A673 (cell line): ENCODE results near the gene HDAC7. TPM values are rescaled to one million over a fixed set of nuclear protein-coding genes. Genes with fewer than 3 reads are reported as not detected.

ENCODE experiments used
- BruUV-seq: library from RNA; stranded (reverse); fragments of 400-500 nt; replicated peaks from 2 replicates; lab custom pipeline; 2021; lab: Mats Ljungman, UMichigan
- CTCF ChIA-PET: fragments of 300-600 bp; sonication (Branson Sonifier 250); formaldehyde crosslinking; loops from one replicate; lab custom pipeline; 2022; ENCODE audit warnings: antibody characterized with exemption; lab: Charles Lee
- POLR2A ChIA-PET: fragments of 300-600 bp; sonication (Branson Sonifier 250); formaldehyde crosslinking; loops from one replicate; lab custom pipeline; 2022; ENCODE audit warnings: antibody characterized with exemption; ENCODE audit not compliant: low non-redundant PET; lab: Charles Lee
- DNase-seq: peaks from one replicate; pipeline ENCODE4 v3.0.0-alpha.2; 2015; ENCODE audit warnings: low spot score
- H3K27ac ChIP-seq: fragments of 200-600 bp; sonication (generic); 2 replicates; pipeline ENCODE4 v1.5.1; 2016; ENCODE audit warnings: mixed run types, low read depth, mild to moderate bottlenecking, mixed read lengths, antibody characterized with exemption, low read length; ENCODE audit not compliant: poor library complexity, severe bottlenecking
- H3K27me3 ChIP-seq: fragments of 200-600 bp; sonication (generic); replicated peaks from 2 replicates; pipeline ENCODE4 v1.6.1; 2017; ENCODE audit warnings: mixed run types, low read depth, mild to moderate bottlenecking, mixed read lengths, antibody characterized with exemption, low read length; ENCODE audit not compliant: insufficient read depth, poor library complexity
- H3K36me3 ChIP-seq: fragments of 200-600 bp; sonication (generic); 2 replicates; pipeline ENCODE4 v1.6.1; 2016; ENCODE audit warnings: mixed run types, mild to moderate bottlenecking, mixed read lengths, antibody characterized with exemption, low read length; ENCODE audit not compliant: insufficient read depth, poor library complexity, severe bottlenecking
- H3K4me1 ChIP-seq: fragments of 200-600 bp; sonication (generic); 2 replicates; pipeline ENCODE4 v1.6.1; 2017; ENCODE audit warnings: mixed run types, mild to moderate bottlenecking, mixed read lengths, antibody characterized with exemption, low read length; ENCODE audit not compliant: insufficient read depth, poor library complexity, severe bottlenecking
- H3K4me3 ChIP-seq: fragments of 200-600 bp; sonication (generic); 2 replicates; pipeline ENCODE4 v1.5.1; 2016; ENCODE audit warnings: low read depth, mixed run types, mild to moderate bottlenecking, mixed read lengths, low read length; ENCODE audit not compliant: poor library complexity, severe bottlenecking
- H3K9me3 ChIP-seq: fragments of 200-600 bp; sonication (generic); 2 replicates; pipeline ENCODE4 v1.6.1; 2016; ENCODE audit warnings: mixed run types, low read depth, mild to moderate bottlenecking, mixed read lengths, antibody characterized with exemption, low read length; ENCODE audit not compliant: poor library complexity, severe bottlenecking
- EZH2 ChIP-seq: fragments of 200-600 bp; sonication (generic); IDR thresholded peaks from 2 replicates; pipeline ENCODE4 v1.6.1; 2017; ENCODE audit warnings: borderline replicate concordance, low read depth, mild to moderate bottlenecking, mixed read lengths, antibody characterized with exemption, low read length; ENCODE audit not compliant: poor library complexity, severe bottlenecking
- intact Hi-C: fragments of 100-400 bp; cut with micrococcal nuclease; formaldehyde crosslinking; loops from one replicate; pipeline ENCODE4 v1.10.0; 2022; ENCODE audit not compliant: unreplicated experiment
- total RNA-seq: library from RNA; stranded (reverse); gene quantifications from 2 replicates; pipeline ENCODE4 v1.2.3, GENCODE V29; 2021
- TF ChIP-seq, protein P1 (sequence below): fragments of 300-800, 200-600 bp; sonication (generic); conservative IDR thresholded peaks from 2 replicates; pipeline ENCODE4 v1.5.1; 2017; ENCODE audit warnings: low read depth, mild to moderate bottlenecking, antibody characterized with exemption, low read length, moderate library complexity, mixed read lengths

The HDAC7 gene
- total RNA-seq, 1 experiment from 2014 or later, result 58.9 TPM

DNA sequence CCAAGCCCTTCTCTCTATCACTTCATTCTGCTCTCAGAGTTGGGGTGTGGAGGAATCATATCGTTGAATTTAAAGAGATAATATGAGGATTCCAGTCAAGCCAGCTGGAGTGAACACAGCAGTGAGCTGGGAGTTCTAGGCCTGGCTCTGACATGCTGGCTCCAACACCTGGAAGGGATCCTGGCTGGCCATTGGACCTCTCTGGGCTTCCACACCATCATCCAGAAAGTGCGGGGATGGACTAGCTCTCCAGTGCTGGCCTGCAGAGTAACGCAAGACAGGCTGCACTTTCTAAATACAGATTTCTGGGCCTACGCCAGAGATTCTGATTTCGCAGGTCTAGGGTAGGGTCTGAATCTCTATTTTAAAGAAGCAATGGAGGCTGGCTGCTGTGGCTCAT, 34.8 kb upstream of the HDAC7 start:
- no peak for DNase-seq
- no peak overlapping the region for H3K4me3 ChIP-seq
- H3K9me3 ChIP-seq, result no peaks in the 10 kb centered on the region
- TF ChIP-seq, protein P1, sequence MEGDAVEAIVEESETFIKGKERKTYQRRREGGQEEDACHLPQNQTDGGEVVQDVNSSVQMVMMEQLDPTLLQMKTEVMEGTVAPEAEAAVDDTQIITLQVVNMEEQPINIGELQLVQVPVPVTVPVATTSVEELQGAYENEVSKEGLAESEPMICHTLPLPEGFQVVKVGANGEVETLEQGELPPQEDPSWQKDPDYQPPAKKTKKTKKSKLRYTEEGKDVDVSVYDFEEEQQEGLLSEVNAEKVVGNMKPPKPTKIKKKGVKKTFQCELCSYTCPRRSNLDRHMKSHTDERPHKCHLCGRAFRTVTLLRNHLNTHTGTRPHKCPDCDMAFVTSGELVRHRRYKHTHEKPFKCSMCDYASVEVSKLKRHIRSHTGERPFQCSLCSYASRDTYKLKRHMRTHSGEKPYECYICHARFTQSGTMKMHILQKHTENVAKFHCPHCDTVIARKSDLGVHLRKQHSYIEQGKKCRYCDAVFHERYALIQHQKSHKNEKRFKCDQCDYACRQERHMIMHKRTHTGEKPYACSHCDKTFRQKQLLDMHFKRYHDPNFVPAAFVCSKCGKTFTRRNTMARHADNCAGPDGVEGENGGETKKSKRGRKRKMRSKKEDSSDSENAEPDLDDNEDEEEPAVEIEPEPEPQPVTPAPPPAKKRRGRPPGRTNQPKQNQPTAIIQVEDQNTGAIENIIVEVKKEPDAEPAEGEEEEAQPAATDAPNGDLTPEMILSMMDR, result no peak
- TF ChIP-seq EZH2, result no peak
- ChIA-PET POLR2A (no interaction called here), CTCF (no interaction called here)
- no peaks in the 10 kb centered on the region for H3K4me1 ChIP-seq
- BruUV-seq, result no TSS peak
- H3K36me3 ChIP-seq, result no peaks in the 10 kb centered on the region
- H3K27ac ChIP-seq, result no peak overlapping the region
- intact Hi-C loops, result no loop called here
- H3K27me3 ChIP-seq, result no peaks in the 10 kb centered on the region

DNA sequence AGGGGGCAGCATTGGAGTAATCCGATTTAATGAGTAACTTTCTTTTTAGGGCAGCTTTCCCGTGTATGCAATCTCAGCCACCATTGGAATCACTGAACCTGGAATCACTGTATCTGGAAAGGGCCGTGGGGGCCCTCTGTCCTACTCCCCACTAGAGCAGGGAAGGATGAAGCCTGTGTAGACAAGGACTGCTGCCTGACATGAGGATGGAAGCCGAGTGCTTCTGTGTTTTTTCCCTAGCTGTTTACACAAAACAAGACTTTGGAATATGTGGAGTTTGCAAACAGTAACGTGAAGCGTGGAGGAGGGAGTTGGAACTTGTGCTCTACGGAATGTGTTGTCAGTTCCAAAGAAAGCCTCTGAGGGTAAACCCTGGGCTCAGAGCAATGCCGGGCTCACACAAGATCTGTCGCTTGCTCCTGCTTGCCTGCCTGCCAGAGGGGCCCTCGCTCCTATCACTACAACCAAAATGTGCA, 32.4 kb upstream of the HDAC7 start:
- BruUV-seq, result no TSS peak
- ChIA-PET CTCF (interaction anchor here (0.5 kb wide), 1 partner anchor 1117 kb away, joined by 4 read pairs; no protein-coding TSS in a partner anchor), POLR2A (no interaction called here)
- H3K36me3 ChIP-seq, result no peaks in the 10 kb centered on the region
- H3K9me3 ChIP-seq, result no peaks in the 10 kb centered on the region
- no peaks in the 10 kb centered on the region for H3K4me1 ChIP-seq
- H3K27me3 ChIP-seq, result no peaks in the 10 kb centered on the region
- intact Hi-C loops, result no loop called here
- TF ChIP-seq EZH2, result no peak
- TF ChIP-seq, protein P1, result no peak
- H3K4me3 ChIP-seq, result no peak overlapping the region
- DNase-seq, result no peak
- H3K27ac ChIP-seq, result no peak overlapping the region

DNA sequence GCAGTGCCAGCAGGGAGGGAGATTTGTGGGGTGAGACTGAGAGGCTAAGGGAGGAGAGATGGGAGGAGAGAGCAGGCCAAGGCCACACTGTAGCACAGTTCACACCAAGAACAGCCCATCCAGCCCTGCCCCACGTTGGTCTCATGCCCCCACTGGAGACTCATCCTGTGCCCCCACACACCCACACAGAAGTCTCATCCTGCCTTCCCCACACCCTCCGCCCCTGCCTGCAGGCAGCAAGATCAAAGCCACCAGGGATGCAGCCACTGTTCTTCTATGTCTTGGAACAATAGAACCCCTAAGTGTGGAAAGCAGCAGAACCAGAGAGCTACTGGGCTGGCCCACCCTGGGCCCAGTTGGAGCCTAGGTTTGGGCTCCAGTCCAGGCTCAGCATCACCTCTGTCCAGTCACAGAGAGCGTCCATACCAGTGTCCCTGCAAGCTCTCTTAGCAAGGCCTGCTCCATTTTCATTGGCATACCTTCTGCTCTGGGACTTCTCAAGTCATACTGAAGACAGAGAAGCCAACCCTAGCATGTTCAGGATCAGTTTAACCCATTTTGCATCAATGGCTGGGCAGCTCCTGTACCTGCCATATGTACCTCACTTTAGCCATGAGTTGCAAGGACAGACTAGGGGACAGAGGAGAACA, 31.7 kb upstream of the HDAC7 start:
- CTCF ChIA-PET, result interaction anchor here (0.5 kb wide), 1 partner anchor 1117 kb away, joined by 4 read pairs; no protein-coding TSS in a partner anchor
- TF ChIP-seq, protein P1, result no peak
- TF ChIP-seq EZH2, result no peak
- Histone ChIP-seq H3K4me1 (no peaks in the 10 kb centered on the region), H3K27ac (no peak overlapping the region), H3K36me3 (no peaks in the 10 kb centered on the region), H3K4me3 (no peak overlapping the region), H3K9me3 (no peaks in the 10 kb centered on the region), H3K27me3 (no peaks in the 10 kb centered on the region)
- BruUV-seq, result no TSS peak
- DNase-seq, result no peak
- POLR2A ChIA-PET, result no interaction called here
- intact Hi-C loops, result no loop called here
